Neural cell (in vitro differentiated cells): ENCODE results near the gene CDK17. TPM values are rescaled to one million over a fixed set of nuclear protein-coding genes. Genes with fewer than 3 reads are reported as not detected.

Experiments used
- H2AFZ ChIP-seq: fragments of 200-600, 300-800 bp; sonication (generic), shearing (Covaris generic); 2 replicates; pipeline ENCODE4 v1.6.0; 2014; ENCODE audit warnings: low read depth, mild to moderate bottlenecking, antibody characterized with exemption, low read length, moderate library complexity
- H3F3A ChIP-seq: fragments of 200-600 bp; shearing (Covaris generic); 2 replicates; pipeline ENCODE4 v1.6.1; 2016; ENCODE audit warnings: mild to moderate bottlenecking, moderate library complexity, mixed read lengths, antibody characterized with exemption, low read length; ENCODE audit not compliant: insufficient read depth, poor library complexity, severe bottlenecking
- H3K27ac ChIP-seq: fragments of 200-600, 300-800 bp; sonication (generic), shearing (Covaris generic); 2 replicates; pipeline ENCODE4 v1.5.1; 2014; ENCODE audit warnings: mild to moderate bottlenecking, low read length, moderate library complexity
- H3K27me3 ChIP-seq: fragments of 300-800, 200-600 bp; sonication (generic), shearing (Covaris generic); 2 replicates; pipeline ENCODE4 v1.6.0; 2014; ENCODE audit warnings: mild to moderate bottlenecking, low read depth, low read length, moderate library complexity; ENCODE audit not compliant: insufficient read depth
- H3K36me3 ChIP-seq: fragments of 300-800, 200-600 bp; sonication (generic), shearing (Covaris generic); 2 replicates; pipeline ENCODE4 v1.5.1; 2014; ENCODE audit warnings: mild to moderate bottlenecking, antibody characterized with exemption, low read length, moderate library complexity; ENCODE audit not compliant: insufficient read depth
- H3K4me2 ChIP-seq: fragments of 300-800, 200-600 bp; sonication (generic), shearing (Covaris generic); 2 replicates; pipeline ENCODE4 v1.6.0; 2014; ENCODE audit warnings: mild to moderate bottlenecking, low read length
- H3K4me3 ChIP-seq: fragments of 300-800, 200-600 bp; sonication (generic), shearing (Covaris generic); 2 replicates; pipeline ENCODE4 v1.5.1; 2014; ENCODE audit warnings: mild to moderate bottlenecking, low read length, moderate library complexity
- H3K79me2 ChIP-seq: fragments of 200-600 bp; shearing (Covaris generic); replicated peaks from 2 replicates; pipeline ENCODE4 v1.6.0; 2014; ENCODE audit warnings: mild to moderate bottlenecking, low read length, moderate library complexity; ENCODE audit not compliant: insufficient read depth
- H3K9ac ChIP-seq: fragments of 300-800, 200-600 bp; sonication (generic), shearing (Covaris generic); 2 replicates; pipeline ENCODE4 v1.6.1; 2016; ENCODE audit warnings: mild to moderate bottlenecking, low read length, mixed read lengths
- H3K9me2 ChIP-seq: fragments of 200-600 bp; shearing (Covaris generic); 2 replicates; pipeline ENCODE4 v1.6.1; 2016; ENCODE audit warnings: mild to moderate bottlenecking, low read length, mixed read lengths; ENCODE audit not compliant: insufficient read depth
- H3K9me3 ChIP-seq: fragments of 200-600, 300-800 bp; sonication (generic), shearing (Covaris generic); 2 replicates; pipeline ENCODE4 v1.6.1; 2016; ENCODE audit warnings: mild to moderate bottlenecking, mixed run types, low read length, moderate library complexity, mixed read lengths
- H4K20me1 ChIP-seq: fragments of 200-600 bp; shearing (Covaris generic); 2 replicates; pipeline ENCODE4 v1.6.1; 2016; ENCODE audit warnings: mild to moderate bottlenecking, mixed run types; ENCODE audit not compliant: insufficient read depth
- CTCF ChIP-seq: fragments of 450-650 bp; IDR thresholded peaks from 2 replicates; pipeline ENCODE4 v1.5.1; 2014; ENCODE audit warnings: antibody characterized with exemption, mild to moderate bottlenecking, moderate library complexity; ENCODE audit not compliant: poor library complexity, severe bottlenecking
- EP300 ChIP-seq: fragments of 450-650 bp; conservative IDR thresholded peaks from 2 replicates; pipeline ENCODE4 v1.6.1; 2014; ENCODE audit warnings: antibody characterized with exemption, mild to moderate bottlenecking, moderate library complexity; ENCODE audit not compliant: poor library complexity, severe bottlenecking
- EZH2 ChIP-seq: fragments of 200-600, 300-800 bp; shearing (Covaris generic), sonication (generic); IDR thresholded peaks from 2 replicates; pipeline ENCODE4 v1.6.1; 2014; ENCODE audit warnings: antibody characterized with exemption, low read length, borderline replicate concordance, mild to moderate bottlenecking; ENCODE audit not compliant: insufficient read depth, poor library complexity, severe bottlenecking
- MXI1 ChIP-seq: fragments of 450-650 bp; conservative IDR thresholded peaks from 2 replicates; pipeline ENCODE4 v1.6.1; 2014; ENCODE audit warnings: antibody characterized with exemption, mild to moderate bottlenecking; ENCODE audit not compliant: poor library complexity, severe bottlenecking
- POLR2AphosphoS5 ChIP-seq: IDR thresholded peaks from 2 replicates; pipeline ENCODE4 v1.6.1; 2012
- REST ChIP-seq: IDR thresholded peaks from 2 replicates; pipeline ENCODE4 v1.6.1; 2012; ENCODE audit warnings: borderline replicate concordance
- SMC3 ChIP-seq: fragments of 450-650 bp; conservative IDR thresholded peaks from 2 replicates; pipeline ENCODE4 v1.6.1; 2014; ENCODE audit warnings: antibody characterized with exemption, mild to moderate bottlenecking, moderate library complexity; ENCODE audit not compliant: poor library complexity
- TAF1 ChIP-seq: IDR thresholded peaks from 2 replicates; pipeline ENCODE4 v1.6.1; 2012; ENCODE audit warnings: low read depth
- polyA plus RNA-seq: library from polyadenylated mRNA; depleted of rRNA; stranded (reverse); fragments of >200 nt; gene quantifications from 2 replicates; pipeline ENCODE4 v1.2.3, GENCODE V29; 2014

Gene CDK17
- polyA plus RNA-seq, 1 donor from 2014 or later: 119 TPM

- Histone ChIP-seq H3F3A (no peaks in the 10 kb centered on the region), H3K4me3 (no peak overlapping the region), H3K9me2 (no peaks in the 10 kb centered on the region), H3K4me2 (no peak overlapping the region), H3K27me3 (no peaks in the 10 kb centered on the region), H2AFZ (no peak overlapping the region), H3K79me2 (peaks cover 6% of the 10 kb centered on the region), H3K9me3 (no peaks in the 10 kb centered on the region), H3K9ac (no peak overlapping the region), H4K20me1 (no peaks in the 10 kb centered on the region), H3K27ac (no peak overlapping the region), H3K36me3 (no peaks in the 10 kb centered on the region)
- TF ChIP-seq MXI1: no peak
- TF ChIP-seq EP300: no peak
- TF ChIP-seq POLR2AphosphoS5: no peak
- no peak for TF ChIP-seq SMC3
- no peak for TF ChIP-seq REST
- TF ChIP-seq EZH2: no peak
- TF ChIP-seq TAF1: no peak
- TF ChIP-seq CTCF: no peak
Observed at GRCh38 chr12:96314723-96315122, 85.5 kb downstream of the CDK17 start.

GRCh38 chr12:96313606-96314005, 86.6 kb downstream of the CDK17 start:
- Histone ChIP-seq H2AFZ (no peak overlapping the region), H3F3A (peaks cover 3% of the 10 kb centered on the region), H3K9me3 (no peaks in the 10 kb centered on the region), H3K27ac (no peak overlapping the region), H3K4me3 (no peak overlapping the region), H3K9ac (no peak overlapping the region), H3K36me3 (no peaks in the 10 kb centered on the region), H3K27me3 (no peaks in the 10 kb centered on the region), H3K9me2 (no peaks in the 10 kb centered on the region), H3K4me2 (no peak overlapping the region), H3K79me2 (peaks cover 6% of the 10 kb centered on the region), H4K20me1 (no peaks in the 10 kb centered on the region)
- TF ChIP-seq EZH2 (no peak), REST (no peak), EP300 (no peak), POLR2AphosphoS5 (no peak), TAF1 (no peak), MXI1 (no peak), CTCF (no peak)
